Neural progenitor cell (in vitro differentiated cells): ENCODE results near the gene FBXL19. TPM values are rescaled to one million over a fixed set of nuclear protein-coding genes. Genes with fewer than 3 reads are reported as not detected.
A peak's percentile ranks its signal among the peaks of the same experiment; 100 is the strongest.

Experiments used
- DNase-seq: peaks from one replicate; pipeline ENCODE4 v3.0.0-alpha.2; 2016; ENCODE audit warnings: low spot score
- H2AFZ ChIP-seq: fragments of 200-600 bp; sonication (generic); replicated peaks from 2 replicates; pipeline ENCODE4 v1.6.1; 2016; ENCODE audit warnings: antibody characterized with exemption
- H3F3A ChIP-seq: fragments of 200-600 bp; sonication (generic); 2 replicates; pipeline ENCODE4 v1.6.1; 2016; ENCODE audit warnings: antibody characterized with exemption, low read depth
- H3K27ac ChIP-seq: fragments of 200-600 bp; sonication (generic); 2 replicates; pipeline ENCODE4 v1.5.1; 2016; ENCODE audit warnings: mild to moderate bottlenecking
- H3K27me3 ChIP-seq: fragments of 200-600 bp; sonication (generic); 2 replicates; pipeline ENCODE4 v1.6.1; 2016; ENCODE audit warnings: mild to moderate bottlenecking, moderate library complexity
- H3K36me3 ChIP-seq: fragments of 200-600 bp; sonication (generic); 2 replicates; pipeline ENCODE4 v1.5.1; 2016
- H3K4me1 ChIP-seq: fragments of 200-600 bp; sonication (generic); 2 replicates; pipeline ENCODE4 v1.6.1; 2016; ENCODE audit warnings: mixed run types
- H3K4me2 ChIP-seq: fragments of 200-600 bp; sonication (generic); 2 replicates; pipeline ENCODE4 v1.6.1; 2016
- H3K4me3 ChIP-seq: fragments of 200-600 bp; sonication (generic); 2 replicates; pipeline ENCODE4 v1.5.1; 2016
- H3K79me2 ChIP-seq: fragments of 200-600 bp; sonication (generic); 2 replicates; pipeline ENCODE4 v1.6.1; 2016; ENCODE audit warnings: low read depth
- H3K9ac ChIP-seq: fragments of 200-600 bp; sonication (generic); 2 replicates; pipeline ENCODE4 v1.6.1; 2016
- H3K9me3 ChIP-seq: fragments of 200-600 bp; sonication (generic); 2 replicates; pipeline ENCODE4 v1.5.1; 2016; ENCODE audit warnings: low read depth
- H4K20me1 ChIP-seq: fragments of 200-600 bp; sonication (generic); 2 replicates; pipeline ENCODE4 v1.6.1; 2016; ENCODE audit warnings: low read depth
- H3K27ac Mint-ChIP-seq: 3 replicates; pipeline ENCODE4 v1.8.0; 2021; ENCODE audit warnings: mixed read lengths
- H3K27me3 Mint-ChIP-seq: 2 replicates; pipeline ENCODE4 v1.8.0; 2022; ENCODE audit warnings: low read depth, mild to moderate bottlenecking, inconsistent platforms, moderate library complexity, mixed read lengths; ENCODE audit not compliant: insufficient read depth
- H3K36me3 Mint-ChIP-seq: 3 replicates; pipeline ENCODE4 v1.8.0; 2021; ENCODE audit warnings: mixed read lengths
- H3K4me1 Mint-ChIP-seq: 3 replicates; pipeline ENCODE4 v1.8.0; 2021; ENCODE audit warnings: mixed read lengths
- H3K4me3 Mint-ChIP-seq: 3 replicates; pipeline ENCODE4 v1.8.0; 2021; ENCODE audit warnings: mild to moderate bottlenecking, moderate library complexity, mixed read lengths
- H3K9me3 Mint-ChIP-seq: 3 replicates; pipeline ENCODE4 v1.8.0; 2020; ENCODE audit warnings: mixed read lengths
- CTCF ChIP-seq: fragments of 200-600 bp; sonication (generic); IDR thresholded peaks from 2 replicates; pipeline ENCODE4 v1.5.1; 2017; ENCODE audit warnings: antibody characterized with exemption, mild to moderate bottlenecking
- EZH2 ChIP-seq: fragments of 200-600 bp; sonication (generic); IDR thresholded peaks from 2 replicates; pipeline ENCODE4 v1.6.1; 2017; ENCODE audit warnings: antibody characterized with exemption, mild to moderate bottlenecking, moderate library complexity
- EZH2phosphoT487 ChIP-seq: fragments of 200-600 bp; sonication (generic); IDR thresholded peaks from 2 replicates; pipeline ENCODE4 v1.6.1; 2017; ENCODE audit warnings: antibody characterized with exemption
- total RNA-seq: library from RNA; depleted of rRNA; stranded (reverse); fragments of >200 nt; gene quantifications from 2 replicates; pipeline ENCODE4 v1.2.3, GENCODE V29; 2015; ENCODE audit warnings: low replicate concordance

The FBXL19 gene
- total RNA-seq, 1 donor from 2014 or later: 9.2 TPM

GRCh38 chr16:30896889-30897733, 26.3 kb upstream of the FBXL19 start:
- Histone ChIP-seq H3K4me2 (peak overlapping the region; percentile 84), H3K9me3 (no peaks in the 10 kb centered on the region), H3F3A (peaks cover 56% of the 10 kb centered on the region), H3K4me3 (peak overlapping the region; percentile 69), H3K27me3 (peaks cover 25% of the 10 kb centered on the region), H3K36me3 (no peaks in the 10 kb centered on the region), H3K4me1 (peaks cover 16% of the 10 kb centered on the region), H3K27ac (peak overlapping the region; percentile 83), H4K20me1 (no peaks in the 10 kb centered on the region), H3K9ac (no peak overlapping the region), H2AFZ (peak overlapping the region; percentile 65), H3K79me2 (peaks cover 8% of the 10 kb centered on the region)
- H3K36me3 Mint-ChIP-seq: no peaks in the 10 kb centered on the region
- H3K4me3 Mint-ChIP-seq: peak overlapping the region; percentile 91
- peaks cover 18% of the 10 kb centered on the region for H3K27me3 Mint-ChIP-seq
- TF ChIP-seq EZH2phosphoT487 (no peak), EZH2 (no peak)
- no peaks in the 10 kb centered on the region for H3K9me3 Mint-ChIP-seq
- peak overlapping the region; percentile 97 for H3K27ac Mint-ChIP-seq
- H3K4me1 Mint-ChIP-seq: peaks cover 34% of the 10 kb centered on the region
- peak; percentile 98 for DNase-seq

GRCh38 chr16:30899794-30900193, 23.6 kb upstream of the FBXL19 start:
- Mint-ChIP-seq H3K27me3 (peaks cover 16% of the 10 kb centered on the region), H3K9me3 (no peaks in the 10 kb centered on the region), H3K4me1 (peaks cover 26% of the 10 kb centered on the region), H3K27ac (no peak overlapping the region), H3K36me3 (no peaks in the 10 kb centered on the region), H3K4me3 (no peak overlapping the region)
- H3K4me2 ChIP-seq: no peak overlapping the region
- no peak overlapping the region for H3K27ac ChIP-seq
- H4K20me1 ChIP-seq: no peaks in the 10 kb centered on the region
- H3K27me3 ChIP-seq: peaks cover 18% of the 10 kb centered on the region
- TF ChIP-seq EZH2 (no peak), EZH2phosphoT487 (no peak), CTCF (no peak)
- no peak overlapping the region for H3K9ac ChIP-seq
- no peak overlapping the region for H3K4me3 ChIP-seq
- H3F3A ChIP-seq: peaks cover 55% of the 10 kb centered on the region
- peaks cover 9% of the 10 kb centered on the region for H3K4me1 ChIP-seq
- no peaks in the 10 kb centered on the region for H3K36me3 ChIP-seq
- no peaks in the 10 kb centered on the region for H3K79me2 ChIP-seq
- no peaks in the 10 kb centered on the region for H3K9me3 ChIP-seq
- H2AFZ ChIP-seq: no peak overlapping the region
- no peak for DNase-seq

GRCh38 chr16:30900588-30900987, 22.8 kb upstream of the FBXL19 start:
- H3K9ac ChIP-seq: no peak overlapping the region

More at GRCh38 chr16:30900588-30900987, 22.8 kb upstream of the FBXL19 start:
- Mint-ChIP-seq H3K9me3 (no peaks in the 10 kb centered on the region), H3K36me3 (no peaks in the 10 kb centered on the region), H3K27ac (no peak overlapping the region), H3K4me3 (peak overlapping the region; percentile 15), H3K4me1 (peaks cover 19% of the 10 kb centered on the region), H3K27me3 (peaks cover 11% of the 10 kb centered on the region)
- DNase-seq: no peak
- Histone ChIP-seq H3K36me3 (no peaks in the 10 kb centered on the region), H3K27me3 (peaks cover 13% of the 10 kb centered on the region), H2AFZ (no peak overlapping the region), H3K27ac (no peak overlapping the region), H3F3A (peaks cover 47% of the 10 kb centered on the region), H3K4me1 (peaks cover 8% of the 10 kb centered on the region), H3K4me2 (no peak overlapping the region), H3K9me3 (no peaks in the 10 kb centered on the region), H3K79me2 (no peaks in the 10 kb centered on the region), H4K20me1 (no peaks in the 10 kb centered on the region), H3K4me3 (no peak overlapping the region)
- TF ChIP-seq EZH2: no peak
- TF ChIP-seq CTCF: no peak
- no peak for TF ChIP-seq EZH2phosphoT487
